Measurements from ENCODE around the gene SKI.

Gene SKI

DNA sequence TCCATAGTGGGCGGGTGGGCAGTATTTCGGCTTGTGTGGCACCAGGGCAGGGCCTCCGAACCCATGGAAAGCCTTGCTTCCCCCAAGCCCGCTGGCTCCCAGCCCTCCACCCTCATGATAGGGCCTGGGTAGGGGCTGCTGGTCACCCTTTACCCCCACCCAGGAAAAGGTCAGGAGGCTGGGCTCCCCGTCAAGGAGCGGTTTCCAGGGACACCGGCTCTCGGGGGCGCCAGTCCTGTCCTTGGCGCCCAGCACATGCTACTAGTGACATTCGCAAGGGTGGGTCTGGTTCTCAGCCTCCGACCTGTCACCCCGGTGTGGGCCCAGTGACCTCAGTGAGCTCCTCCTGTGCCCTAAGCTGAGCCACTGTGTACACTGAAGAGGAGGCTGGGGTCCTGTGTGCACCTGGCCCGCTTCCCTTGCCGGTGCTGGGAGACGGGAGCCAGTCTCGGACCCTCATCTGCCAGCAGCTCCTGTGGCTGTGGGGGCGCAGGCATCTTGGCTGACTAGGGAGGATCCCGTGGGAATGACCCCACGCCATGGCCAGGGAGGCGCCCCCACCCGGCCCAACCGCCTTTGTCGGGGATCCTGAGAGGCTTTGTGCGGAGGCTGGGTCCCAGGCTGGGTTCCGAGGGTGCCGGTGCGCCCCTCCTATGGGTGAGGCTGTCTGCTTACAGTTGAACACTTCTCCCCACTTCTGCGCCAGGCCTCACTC, 54.6 kb downstream of the SKI start:
- peaks cover 3% of the 10 kb centered on the region; the same call in 1 of the 2 replicates for H3K36me3 ChIP-seq (ENCODE audit: insufficient read depth, low read length)
- no peak for DNase-seq (ENCODE audit: low read depth, low spot score)
- no peaks in the 10 kb centered on the region for H3K9me3 ChIP-seq (ENCODE audit: low read depth, low read length)
- no peak overlapping the region for H3K4me3 ChIP-seq
- no peak for TF ChIP-seq EZH2 (IDR thresholded peaks at IDR 0.05)
- H3K9ac ChIP-seq (ENCODE audit: insufficient read length) = no peak overlapping the region
- no peak overlapping the region for H3K27ac ChIP-seq

DNA sequence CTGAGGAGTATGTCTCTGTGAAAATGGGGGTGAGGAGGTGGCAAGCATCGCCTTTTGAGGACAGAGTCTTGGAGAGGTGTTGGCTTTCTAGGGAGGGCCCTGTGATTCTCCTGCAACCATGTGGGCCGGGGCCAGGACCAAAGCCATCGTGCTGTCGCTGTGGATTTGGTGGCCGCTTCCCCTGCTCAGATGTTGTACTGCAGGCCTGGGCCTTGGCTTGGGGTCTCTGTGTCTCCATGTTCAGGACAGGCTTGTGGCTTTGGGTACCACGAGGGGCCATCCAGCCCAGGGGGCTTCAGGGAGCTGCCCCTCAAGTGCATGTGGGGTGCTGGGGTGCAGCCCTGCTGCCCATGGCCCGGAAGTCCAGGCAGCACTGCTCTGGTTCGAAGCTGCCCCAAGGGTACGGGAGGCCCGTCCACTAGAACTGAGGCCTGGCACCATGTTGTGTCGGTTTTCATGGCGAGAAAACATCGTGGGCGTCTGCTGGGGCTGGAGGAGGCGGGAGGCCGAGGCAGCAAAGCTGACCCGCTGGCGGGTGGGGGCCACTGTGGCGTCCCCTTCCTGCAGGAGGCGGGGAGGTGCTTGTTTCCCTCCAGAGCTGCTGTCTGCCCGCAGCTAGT, 55.4 kb downstream of the SKI start:
- TF ChIP-seq FOXP2 (optimal IDR thresholded peaks at IDR 0.05; ENCODE audit: control extremely low read depth, extremely low read length, insufficient read depth) (no peak), EZH2 (IDR thresholded peaks at IDR 0.05) (no peak), POLR2AphosphoS5 (IDR thresholded peaks at IDR 0.05; ENCODE audit: borderline replicate concordance, low read depth, low read length) (no peak)
- Histone ChIP-seq H3K9me3 (ENCODE audit: low read depth, low read length) (no peaks in the 10 kb centered on the region), H3K9ac (ENCODE audit: insufficient read length) (no peak overlapping the region), H3K4me3 (no peak overlapping the region), H3K36me3 (ENCODE audit: insufficient read depth, low read length) (no peaks in the 10 kb centered on the region), H3K27ac (no peak overlapping the region)
- no peak for DNase-seq (ENCODE audit: low read depth, low spot score)

- H3K27ac ChIP-seq = no peak overlapping the region
- no peak for TF ChIP-seq EZH2 (IDR thresholded peaks at IDR 0.05)
- TF ChIP-seq FOXP2 (optimal IDR thresholded peaks at IDR 0.05; ENCODE audit: control extremely low read depth, extremely low read length, insufficient read depth) = no peak
- no peak for TF ChIP-seq POLR2AphosphoS5 (IDR thresholded peaks at IDR 0.05; ENCODE audit: borderline replicate concordance, low read depth, low read length)
- H3K36me3 ChIP-seq (ENCODE audit: insufficient read depth, low read length) = no peaks in the 10 kb centered on the region
- H3K9ac ChIP-seq (ENCODE audit: insufficient read length) = no peak overlapping the region
- no peaks in the 10 kb centered on the region for H3K9me3 ChIP-seq (ENCODE audit: low read depth, low read length)
- no peak for DNase-seq (ENCODE audit: low read depth, low spot score)
- no peak overlapping the region for H3K4me3 ChIP-seq
Observed at GRCh38 chr1:2283991-2284895, 56.1 kb downstream of the SKI start.

GRCh38 chr1:2284932-2285331, 56.8 kb downstream of the SKI start:
- Histone ChIP-seq H3K9ac (ENCODE audit: insufficient read length) (no peak overlapping the region), H3K9me3 (ENCODE audit: low read depth, low read length) (no peaks in the 10 kb centered on the region), H3K4me3 (no peak overlapping the region), H3K36me3 (ENCODE audit: insufficient read depth, low read length) (no peaks in the 10 kb centered on the region), H3K27ac (no peak overlapping the region)
- no peak for DNase-seq (ENCODE audit: low read depth, low spot score)
- TF ChIP-seq POLR2AphosphoS5 (IDR thresholded peaks at IDR 0.05; ENCODE audit: borderline replicate concordance, low read depth, low read length) (no peak), EZH2 (IDR thresholded peaks at IDR 0.05) (no peak), FOXP2 (optimal IDR thresholded peaks at IDR 0.05; ENCODE audit: control extremely low read depth, extremely low read length, insufficient read depth) (no peak)

- TF ChIP-seq POLR2AphosphoS5 (IDR thresholded peaks at IDR 0.05; ENCODE audit: borderline replicate concordance, low read depth, low read length) = no peak
- no peak for TF ChIP-seq FOXP2 (optimal IDR thresholded peaks at IDR 0.05; ENCODE audit: control extremely low read depth, extremely low read length, insufficient read depth)
- TF ChIP-seq EZH2 (IDR thresholded peaks at IDR 0.05) = no peak
- no peaks in the 10 kb centered on the region for H3K9me3 ChIP-seq (ENCODE audit: low read depth, low read length)
- DNase-seq (ENCODE audit: low read depth, low spot score) = no peak
- no peak overlapping the region for H3K9ac ChIP-seq (ENCODE audit: insufficient read length)
- no peaks in the 10 kb centered on the region for H3K36me3 ChIP-seq (ENCODE audit: insufficient read depth, low read length)
- no peak overlapping the region for H3K27ac ChIP-seq
- H3K4me3 ChIP-seq = no peak overlapping the region
Observed at GRCh38 chr1:2286923-2287322, 58.8 kb downstream of the SKI start.

DNA sequence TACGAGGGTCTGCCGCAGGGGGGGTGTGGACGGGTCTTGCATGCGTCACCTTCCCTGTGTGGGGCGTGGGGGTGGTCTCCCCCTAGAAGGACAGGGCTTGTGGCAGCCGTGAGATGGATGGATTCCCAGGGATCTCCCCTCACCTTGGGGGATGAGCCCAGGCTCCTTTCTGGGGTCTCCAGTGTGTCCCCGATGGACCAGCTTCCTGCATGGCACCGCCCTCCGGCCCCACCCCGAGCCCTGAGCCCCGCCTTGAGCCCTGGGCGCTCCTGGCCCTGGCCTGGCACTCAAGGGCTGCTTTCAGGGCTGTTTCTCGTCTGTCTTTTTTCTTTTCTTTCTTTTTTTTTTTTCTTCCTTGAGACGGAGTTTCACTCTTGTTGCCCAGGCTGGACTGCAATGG, 59.5 kb downstream of the SKI start:
- H3K9ac ChIP-seq (ENCODE audit: insufficient read length) = no peak overlapping the region
- no peak overlapping the region for H3K4me3 ChIP-seq
- DNase-seq (ENCODE audit: low read depth, low spot score) = no peak
- H3K36me3 ChIP-seq (ENCODE audit: insufficient read depth, low read length) = no peaks in the 10 kb centered on the region
- TF ChIP-seq POLR2AphosphoS5 (IDR thresholded peaks at IDR 0.05; ENCODE audit: borderline replicate concordance, low read depth, low read length) (no peak), EZH2 (IDR thresholded peaks at IDR 0.05) (no peak), FOXP2 (optimal IDR thresholded peaks at IDR 0.05; ENCODE audit: control extremely low read depth, extremely low read length, insufficient read depth) (no peak)
- H3K27ac ChIP-seq = no peak overlapping the region
- H3K9me3 ChIP-seq (ENCODE audit: low read depth, low read length) = no peaks in the 10 kb centered on the region

- Histone ChIP-seq H3K27ac (no peak overlapping the region), H3K4me3 (no peak overlapping the region), H3K9me3 (ENCODE audit: low read depth, low read length) (no peaks in the 10 kb centered on the region), H3K9ac (ENCODE audit: insufficient read length) (no peak overlapping the region), H3K36me3 (ENCODE audit: insufficient read depth, low read length) (no peaks in the 10 kb centered on the region)
- TF ChIP-seq EZH2 (IDR thresholded peaks at IDR 0.05) (no peak), FOXP2 (optimal IDR thresholded peaks at IDR 0.05; ENCODE audit: control extremely low read depth, extremely low read length, insufficient read depth) (no peak), POLR2AphosphoS5 (IDR thresholded peaks at IDR 0.05; ENCODE audit: borderline replicate concordance, low read depth, low read length) (no peak)
- no peak for DNase-seq (ENCODE audit: low read depth, low spot score)
Observed at GRCh38 chr1:2288311-2288710, 60.2 kb downstream of the SKI start.

DNA sequence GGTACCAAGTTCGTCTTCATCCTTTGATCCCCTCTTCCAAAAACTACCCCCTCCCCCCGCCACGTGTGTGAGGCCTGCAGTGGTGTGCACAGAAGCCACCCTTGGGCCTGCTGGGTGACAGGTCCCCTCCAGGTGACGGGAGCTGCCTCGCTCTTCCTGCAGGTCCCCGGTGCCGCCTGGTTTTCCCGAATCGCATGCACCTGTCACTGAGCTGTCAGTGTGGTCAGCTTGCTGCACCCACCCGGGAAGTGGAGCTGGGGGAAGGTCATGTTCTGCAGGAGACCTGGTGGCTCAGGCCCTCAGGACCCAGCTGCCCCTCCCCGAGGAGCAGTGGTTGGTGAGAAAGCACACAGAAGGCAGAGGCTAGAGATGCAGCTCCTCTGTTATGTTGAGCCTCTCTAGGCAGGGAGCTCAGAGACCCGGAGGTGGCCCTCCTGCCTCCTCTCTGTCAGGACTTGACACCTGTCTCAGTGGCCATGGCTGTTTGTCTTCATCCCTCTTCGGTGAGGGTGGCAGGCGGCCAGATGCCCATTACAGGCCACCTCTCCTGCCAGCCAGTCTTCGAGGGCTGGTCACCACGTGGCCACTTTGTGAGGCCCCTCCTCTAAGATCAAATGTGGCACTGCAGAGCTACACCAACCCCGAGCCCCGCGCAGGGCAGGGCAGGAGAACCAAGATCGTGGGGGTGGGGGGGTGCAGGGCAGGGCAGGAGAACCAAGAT, 60.9 kb downstream of the SKI start:
- H3K4me3 ChIP-seq = no peak overlapping the region
- no peak overlapping the region for H3K27ac ChIP-seq
- no peak overlapping the region for H3K9ac ChIP-seq (ENCODE audit: insufficient read length)
- H3K9me3 ChIP-seq (ENCODE audit: low read depth, low read length) = no peaks in the 10 kb centered on the region
- no peak for DNase-seq (ENCODE audit: low read depth, low spot score)
- H3K36me3 ChIP-seq (ENCODE audit: insufficient read depth, low read length) = no peaks in the 10 kb centered on the region
- no peak for TF ChIP-seq POLR2AphosphoS5 (IDR thresholded peaks at IDR 0.05; ENCODE audit: borderline replicate concordance, low read depth, low read length)
- TF ChIP-seq EZH2 (IDR thresholded peaks at IDR 0.05) = no peak
- TF ChIP-seq FOXP2 (optimal IDR thresholded peaks at IDR 0.05; ENCODE audit: control extremely low read depth, extremely low read length, insufficient read depth) = no peak

Data from SK-N-MC (cell line).